H1 (cell line): ENCODE results near the gene SLC34A1. TPM values are rescaled to one million over a fixed set of nuclear protein-coding genes. Genes with fewer than 3 reads are reported as not detected.

ENCODE experiments used
- CTCF ChIA-PET: fragments of 300-600 bp; sonication (Branson Sonifier 250); formaldehyde crosslinking; loops from one replicate; lab custom pipeline; 2021; ENCODE audit not compliant: partially characterized antibody; lab: Charles Lee
- POLR2A ChIA-PET: fragments of 300-600 bp; sonication (Branson Sonifier 250); formaldehyde crosslinking; loops from one replicate; lab custom pipeline; 2021; ENCODE audit warnings: inconsistent platforms; ENCODE audit not compliant: partially characterized antibody; lab: Charles Lee
- DNase-seq, 2 experiments: peaks; one replicate each; pipeline versions ENCODE4 v3.0.0 to v3.0.0-alpha.2; 2010 to 2022; ENCODE audit warnings: low spot score in 2 of 2, low read depth in 1 of 2, mixed read lengths in 1 of 2
- FAIRE-seq: peaks from 2 replicates; lab custom pipeline; 2011; peaks lifted over from hg19 to GRCh38; lab: Jason Lieb, UNC
- H2AFZ ChIP-seq: 2 replicates; pipeline ENCODE4 v1.8.1; 2012; ENCODE audit warnings: low read length, inconsistent platforms
- H2AK5ac ChIP-seq: 2 replicates; pipeline ENCODE4 v1.6.1; 2013; ENCODE audit warnings: low read depth, low read length
- H2BK120ac ChIP-seq: replicated peaks from 2 replicates; pipeline ENCODE3; 2013; ENCODE audit warnings: low read depth, low read length, inconsistent platforms
- H2BK12ac ChIP-seq: 2 replicates; pipeline ENCODE4 v1.6.1; 2013; ENCODE audit warnings: low read depth, low read length
- H2BK15ac ChIP-seq: 2 replicates; pipeline ENCODE4 v1.6.1; 2013; ENCODE audit warnings: low read length
- H2BK20ac ChIP-seq: 2 replicates; pipeline ENCODE4 v1.6.1; 2013; ENCODE audit warnings: low read length
- H2BK5ac ChIP-seq: 2 replicates; pipeline ENCODE4 v1.6.1; 2013; ENCODE audit warnings: low read depth, low read length
- H3K14ac ChIP-seq: 2 replicates; pipeline ENCODE4 v1.6.1; 2013; ENCODE audit warnings: inconsistent platforms; ENCODE audit not compliant: insufficient read length
- H3K18ac ChIP-seq: 2 replicates; pipeline ENCODE4 v1.6.1; 2013; ENCODE audit warnings: low read length; ENCODE audit errors: extremely low read depth
- H3K23ac ChIP-seq: 2 replicates; pipeline ENCODE4 v1.6.1; 2013; ENCODE audit warnings: inconsistent platforms; ENCODE audit not compliant: insufficient read length
- H3K23me2 ChIP-seq: 2 replicates; pipeline ENCODE4 v1.6.1; 2013; ENCODE audit warnings: low read depth, low read length
- H3K27ac ChIP-seq: 2 replicates; pipeline ENCODE4 v1.6.1; 2011; ENCODE audit warnings: low read depth, low read length, inconsistent platforms
- H3K27me3 ChIP-seq, 4 experiments: replicated peaks in 1 of 4; 1 replicate in 1 of 4; 2 replicates in 3 of 4; pipeline versions ENCODE4 v1.6.1 to v1.8.1; 2011 to 2013; ENCODE audit warnings: low read length in 3 of 4, mild to moderate bottlenecking in 3 of 4, inconsistent platforms in 2 of 4, mixed read lengths in 2 of 4, moderate library complexity in 1 of 4; ENCODE audit not compliant: control insufficient read depth in 3 of 4, insufficient read depth in 3 of 4; ENCODE audit errors: extremely low read depth in 1 of 4
- H3K36me3 ChIP-seq, 4 experiments: 2 replicates each; pipeline versions ENCODE4 v1.6.1 to v1.8.1; 2011 to 2013; ENCODE audit warnings: mild to moderate bottlenecking in 4 of 4, low read length in 3 of 4, moderate library complexity in 2 of 4, control low read depth in 1 of 4, inconsistent platforms in 1 of 4; ENCODE audit not compliant: insufficient read depth in 4 of 4, control insufficient read depth in 2 of 4
- H3K4ac ChIP-seq: replicated peaks from 2 replicates; pipeline ENCODE3; 2013; ENCODE audit warnings: low read length, low read depth, mixed read lengths, inconsistent platforms; ENCODE audit not compliant: insufficient read length
- H3K4me1 ChIP-seq, 4 experiments: replicated peaks in 1 of 4; 1 replicate in 1 of 4; 2 replicates in 3 of 4; pipeline versions ENCODE4 v1.6.1 to v1.8.1; 2011 to 2013; ENCODE audit warnings: low read length in 3 of 4, inconsistent platforms in 2 of 4, mixed read lengths in 1 of 4; ENCODE audit not compliant: insufficient read depth in 4 of 4, control insufficient read depth in 3 of 4
- H3K4me2 ChIP-seq, 2 experiments: 2 replicates each; pipeline versions ENCODE4 v1.6.1 to v1.8.1; 2011 to 2013; ENCODE audit warnings: low read depth in 2 of 2, low read length in 2 of 2, control low read depth in 1 of 2, inconsistent platforms in 1 of 2, mild to moderate bottlenecking in 1 of 2; ENCODE audit not compliant: insufficient read depth in 1 of 2
- H3K4me3 ChIP-seq, 4 experiments: fragments of 200-600, 300-600 bp in 1 of 4; sonication (generic), shearing (Covaris generic), sonication (Bioruptor Twin) in 1 of 4; 2 replicates each; pipeline versions ENCODE4 v1.5.1 to v1.8.1; 2011 to 2016; ENCODE audit warnings: low read length in 4 of 4, low read depth in 3 of 4, control low read depth in 2 of 4, inconsistent platforms in 2 of 4, mild to moderate bottlenecking in 2 of 4, mixed read lengths in 1 of 4, moderate library complexity in 1 of 4; ENCODE audit not compliant: insufficient read depth in 2 of 4; ENCODE audit errors: extremely low read depth in 1 of 4
- H3K56ac ChIP-seq: replicated peaks from 2 replicates; pipeline ENCODE3; 2013; ENCODE audit warnings: low read depth, mild to moderate bottlenecking, mixed read lengths, low read length, inconsistent platforms; ENCODE audit not compliant: insufficient read length
- H3K79me1 ChIP-seq: 2 replicates; pipeline ENCODE4 v1.6.1; 2013; ENCODE audit warnings: low read depth, low read length, control low read depth
- H3K79me2 ChIP-seq, 2 experiments: 2 replicates each; pipeline versions ENCODE4 v1.6.1 to v1.8.1; 2012 to 2013; ENCODE audit warnings: low read length in 2 of 2, mild to moderate bottlenecking in 2 of 2, inconsistent platforms in 1 of 2; ENCODE audit not compliant: insufficient read depth in 2 of 2, control insufficient read depth in 1 of 2
- H3K9ac ChIP-seq, 4 experiments: replicated peaks in 1 of 4; 1 replicate in 1 of 4; 2 replicates in 3 of 4; pipeline versions ENCODE4 v1.6.1 to v1.8.1; 2011 to 2013; ENCODE audit warnings: low read depth in 3 of 4, low read length in 3 of 4, control low read depth in 2 of 4, mild to moderate bottlenecking in 2 of 4, moderate library complexity in 2 of 4, inconsistent platforms in 1 of 4; ENCODE audit errors: extremely low read depth in 1 of 4
- H3K9me3 ChIP-seq, 2 experiments: 2 replicates each; pipeline versions ENCODE4 v1.6.1 to v1.8.1; 2012 to 2013; ENCODE audit warnings: mild to moderate bottlenecking in 2 of 2, moderate library complexity in 2 of 2, control low read depth in 1 of 2, inconsistent platforms in 1 of 2, low read depth in 1 of 2, low read length in 1 of 2, mixed read lengths in 1 of 2; ENCODE audit not compliant: insufficient read depth in 2 of 2
- H4K20me1 ChIP-seq, 2 experiments: replicated peaks in 1 of 2; 2 replicates each; pipeline versions ENCODE3 to v1.8.1; 2011 to 2013; ENCODE audit warnings: inconsistent platforms in 2 of 2, low read length in 2 of 2, mild to moderate bottlenecking in 1 of 2; ENCODE audit not compliant: insufficient read depth in 2 of 2, control insufficient read depth in 1 of 2
- H4K5ac ChIP-seq: 2 replicates; pipeline ENCODE4 v1.6.1; 2013; ENCODE audit warnings: low read length, low read depth, mixed read lengths, inconsistent platforms; ENCODE audit not compliant: insufficient read length
- H4K8ac ChIP-seq: 2 replicates; pipeline ENCODE4 v1.8.0; 2013; ENCODE audit warnings: mild to moderate bottlenecking, moderate library complexity, low read length, inconsistent platforms; ENCODE audit not compliant: insufficient read depth; ENCODE audit errors: extremely low read depth
- H4K91ac ChIP-seq: replicated peaks from 2 replicates; pipeline ENCODE3; 2013; ENCODE audit warnings: low read length, mixed read lengths, inconsistent platforms; ENCODE audit not compliant: insufficient read length
- ASH2L ChIP-seq: fragments of 200-600, 300-600 bp; sonication (generic); IDR thresholded peaks from one replicate; pipeline ENCODE4 v1.7.1; 2017; ENCODE audit warnings: low read length
- CTCF ChIP-seq, 3 experiments: IDR thresholded peaks; 1 replicate in 2 of 3; 2 replicates in 1 of 3; pipeline versions ENCODE4 v1.5.1 to v1.6.1; 2011; ENCODE audit warnings: low read length in 3 of 3, mild to moderate bottlenecking in 3 of 3, inconsistent platforms in 2 of 3, low read depth in 1 of 3, moderate library complexity in 1 of 3; ENCODE audit not compliant: insufficient read depth in 1 of 3; ENCODE audit errors: control extremely low read depth in 1 of 3
- E2F6 ChIP-seq: IDR thresholded peaks from 2 replicates; pipeline ENCODE4 v1.6.1; 2012; ENCODE audit warnings: inconsistent platforms
- KDM4A ChIP-seq: IDR thresholded peaks from one replicate; pipeline ENCODE4 v1.7.1; 2012; ENCODE audit warnings: low read depth, mild to moderate bottlenecking, moderate library complexity, low read length, inconsistent platforms; ENCODE audit not compliant: severe bottlenecking
- MAFK ChIP-seq: IDR thresholded peaks from 2 replicates; pipeline ENCODE4 v1.6.1; 2012; ENCODE audit warnings: low read depth, mild to moderate bottlenecking, improper control_type of control experiment, low read length
- MAX ChIP-seq: IDR thresholded peaks from 2 replicates; pipeline ENCODE4 v1.6.1; 2012; ENCODE audit warnings: inconsistent platforms
- SP4 ChIP-seq: IDR thresholded peaks from 2 replicates; pipeline ENCODE4 v1.6.1; 2012; ENCODE audit warnings: low read length, inconsistent platforms
- WGBS, 2 experiments: shearing (Covaris generic) in 1 of 2; methylation state at CpG; one replicate each; pipeline versions ENCODE4 v1.1.6 to v1.1.7; 2013 to 2015; ENCODE audit warnings: low lambda C conversion rate in 2 of 2, mixed read lengths in 2 of 2, inconsistent platforms in 1 of 2, low coverage in 1 of 2, missing lambda C conversion rate in 1 of 2; ENCODE audit not compliant: insufficient replicate concordance in 2 of 2, insufficient coverage in 1 of 2, insufficient read length in 1 of 2; ENCODE audit errors: extremely low coverage in 1 of 2, missing lambda C conversion rate in 1 of 2; 5-methylcytosine and 5-hydroxymethylcytosine counted together
- polyA plus RNA-seq, 7 experiments: library from polyadenylated mRNA; depleted of rRNA in 3 of 7; stranded (reverse) in 5 of 7; unstranded in 2 of 7; fragments of >200 nt in 5 of 7; fragments of 200-250 nt in 2 of 7; gene quantifications; 1 replicate in 5 of 7; 2 replicates in 1 of 7; 4 replicates in 1 of 7; pipeline versions ENCODE4 v1.2.1 to v1.2.3, GENCODE V29; 2011 to 2013; ENCODE audit warnings: missing spikeins in 2 of 7, mixed read lengths in 2 of 7
- total RNA-seq: library from RNA; stranded (reverse); fragmentation: NEBNext Ultra II Directional; extraction: Animal tissue kit (Norgen Biotek cat#: 25700); gene quantifications from 2 replicates; pipeline ENCODE4 v1.2.1, GENCODE V29; 2021

Gene SLC34A1
- total and polyA plus RNA-seq, 2 of the 8 experiments (the other 6 are each of a cell fraction or from before 2014, with no cell fraction given), result not detected

- POLR2A ChIA-PET, result interaction anchor here (0.9 to 5.9 kb wide), 16 partner anchors 11 to 234 kb away, joined by 3 to 66 read pairs (median 4); partner anchors contain the start of genes LMAN2, MXD3, NSD1 and PRR7
- Histone ChIP-seq H2AFZ (no peak overlapping the region), H3K4me2 (peak overlapping the region; percentile 80 to 86)
Measured at GRCh38 chr5:177367323-177367848, 16.8 kb upstream of the SLC34A1 start.

More at GRCh38 chr5:177367323-177367848, 16.8 kb upstream of the SLC34A1 start:
- Histone ChIP-seq H2AK5ac (no peak overlapping the region), H2BK5ac (peak overlapping the region; percentile 77), H3K36me3 (no peaks in the 10 kb centered on the region), H3K14ac (no peak overlapping the region), H4K5ac (peak overlapping the region; percentile 19), H4K20me1 (peaks cover 0 to 8% of the 10 kb centered on the region in 2 experiments), H3K4me1 (peaks cover 8 to 36% (median 31%) of the 10 kb centered on the region in 4 experiments), H4K91ac (peak overlapping the region; percentile 58), H3K79me2 (no peaks in the 10 kb centered on the region), H3K9ac (peak overlapping the region in 1 of 4 experiments; percentile 13; a peak in 1 of 7 replicates), H2BK12ac (peak overlapping the region; percentile 94; the same call in 1 of the 2 replicates)
- no peak for FAIRE-seq
- CTCF ChIA-PET, result interaction anchor here (0.6 to 16.9 kb wide), 12 partner anchors 14 to 279 kb away, joined by 3 to 363 read pairs (median 4); partner anchors contain the start of genes LMAN2, MXD3, PRR7 and RGS14
- no peak for TF ChIP-seq ASH2L
- peak in 1 of 3 experiments; percentile 14; a peak in 1 of 4 replicates for TF ChIP-seq CTCF (IDR thresholded peaks at IDR 0.05; ENCODE audit: control extremely low read depth in 1 of 3, insufficient read depth in 1 of 3, low read depth in 1 of 3, low read length in 3 of 3)
- TF ChIP-seq MAFK, result no peak
- TF ChIP-seq MAX, result peak; percentile 97
- 0 out of 2 replicates have a peak, but pooled peaks have one; percentile 14 for TF ChIP-seq SP4
- TF ChIP-seq KDM4A, result peak; percentile 93
- TF ChIP-seq E2F6, result peak; percentile 97
- TF ChIP-seq, all 59 proteins: peak for 5
- peaks cover 1 to 17% (median 13%) of the 10 kb centered on the region in 4 experiments; a peak in 5 of 7 replicates for H3K27me3 ChIP-seq
- H3K18ac ChIP-seq, result peak overlapping the region; percentile 97
- peak overlapping the region; percentile 97; the same call in 1 of the 2 replicates for H2BK15ac ChIP-seq
- peaks cover 7% of the 10 kb centered on the region; the same call in 1 of the 2 replicates for H3K79me1 ChIP-seq
- peak overlapping the region; percentile 21 for H2BK120ac ChIP-seq
- peak overlapping the region; percentile 28 for H4K8ac ChIP-seq
- H3K56ac ChIP-seq, result no peak overlapping the region
- H3K27ac ChIP-seq, result no peak overlapping the region
- peak overlapping the region; percentile 44 to 65 (median 55) for H3K4me3 ChIP-seq
- H3K23me2 ChIP-seq, result peaks cover 22% of the 10 kb centered on the region; the same call in 1 of the 2 replicates
- H3K9me3 ChIP-seq, result no peaks in the 10 kb centered on the region
- WGBS, 2 experiments, result 23% methylated on average over 25 of the region's 46 CpGs; no CpG with 5 or more reads in 1 of the 2 experiments
- H2BK20ac ChIP-seq, result no peak overlapping the region
- no peak overlapping the region for H3K23ac ChIP-seq
- H3K4ac ChIP-seq, result no peak overlapping the region
- DNase-seq, result no peak
